ENCODE results near the gene SHROOM3.

The SHROOM3 gene

GRCh38 chr4:76688619-76689144 is 253.7 kb downstream of the SHROOM3 start:
- in situ Hi-C loops (cut with MboI; ENCODE audit: low sequenced_read_pairs): no loop called here

- in situ Hi-C loops (cut with MboI; ENCODE audit: low sequenced_read_pairs): no loop called here
Measured at GRCh38 chr4:76689145-76689817, 254.3 kb downstream of the SHROOM3 start.

- in situ Hi-C loops (cut with MboI; ENCODE audit: low sequenced_read_pairs): no loop called here
Measured at GRCh38 chr4:76690011-76690905, 255.2 kb downstream of the SHROOM3 start.

GRCh38 chr4:76690906-76691275 is 255.9 kb downstream of the SHROOM3 start:
- in situ Hi-C loops (cut with MboI; ENCODE audit: low sequenced_read_pairs): no loop called here

GRCh38 chr4:76691807-76692582 is 257.0 kb downstream of the SHROOM3 start:
- in situ Hi-C loops (cut with MboI; ENCODE audit: low sequenced_read_pairs): no loop called here

- in situ Hi-C loops (cut with MboI; ENCODE audit: low sequenced_read_pairs): no loop called here
Measured at GRCh38 chr4:76692761-76693160, 257.7 kb downstream of the SHROOM3 start.

GRCh38 chr4:76694056-76694455 is 259.0 kb downstream of the SHROOM3 start:
- in situ Hi-C loops (cut with MboI; ENCODE audit: low sequenced_read_pairs): no loop called here

GRCh38 chr4:76696109-76696508 is 261.1 kb downstream of the SHROOM3 start:
- in situ Hi-C loops (cut with MboI; ENCODE audit: low sequenced_read_pairs): no loop called here

- in situ Hi-C loops (cut with MboI; ENCODE audit: low sequenced_read_pairs): no loop called here
Measured at GRCh38 chr4:76697129-76697803, 262.2 kb downstream of the SHROOM3 start.

- in situ Hi-C loops (cut with MboI; ENCODE audit: low sequenced_read_pairs): no loop called here
Measured at GRCh38 chr4:76698141-76698540, 263.1 kb downstream of the SHROOM3 start.

- in situ Hi-C loops (cut with MboI; ENCODE audit: low sequenced_read_pairs): no loop called here
Measured at GRCh38 chr4:76699751-76700310, 264.8 kb downstream of the SHROOM3 start.

GRCh38 chr4:76702440-76703122 is 267.6 kb downstream of the SHROOM3 start:
- in situ Hi-C loops (cut with MboI; ENCODE audit: low sequenced_read_pairs): no loop called here

GRCh38 chr4:76703123-76703490 is 268.1 kb downstream of the SHROOM3 start:
- in situ Hi-C loops (cut with MboI; ENCODE audit: low sequenced_read_pairs): no loop called here

- in situ Hi-C loops (cut with MboI; ENCODE audit: low sequenced_read_pairs): no loop called here
Measured at GRCh38 chr4:76703676-76704075, 268.6 kb downstream of the SHROOM3 start.

GRCh38 chr4:76704133-76704881 is 269.3 kb downstream of the SHROOM3 start:
- in situ Hi-C loops (cut with MboI; ENCODE audit: low sequenced_read_pairs): no loop called here

- in situ Hi-C loops (cut with MboI; ENCODE audit: low sequenced_read_pairs): no loop called here
Measured at GRCh38 chr4:76705472-76705871, 270.4 kb downstream of the SHROOM3 start.

- in situ Hi-C loops (cut with MboI; ENCODE audit: low sequenced_read_pairs): no loop called here
Measured at GRCh38 chr4:76706581-76706980, 271.6 kb downstream of the SHROOM3 start.

GRCh38 chr4:76708971-76709771 is 274.1 kb downstream of the SHROOM3 start:
- in situ Hi-C loops (cut with MboI; ENCODE audit: low sequenced_read_pairs): no loop called here

Measured in HL-60/S4 treated with retinoic acid at 250 ng/mL for 4 days and 3 days (cell line).